OCI-LY3 (cell line): Measurements from ENCODE around the gene FMNL2.

ENCODE experiments used
- EZH2phosphoT487 ChIP-seq: fragments of 200-600 bp; shearing (Covaris generic); IDR thresholded peaks from 2 replicates; pipeline ENCODE4 v1.6.1; 2018; ENCODE audit warnings: antibody characterized with exemption, mixed run types, low read depth
- TF ChIP-seq, protein P1 (sequence below): fragments of 200-600, 300-600 bp; sonication (generic); IDR thresholded peaks from 2 replicates; pipeline ENCODE4 v1.5.1; 2014; ENCODE audit warnings: antibody characterized with exemption, low read length, low read depth

DNA sequence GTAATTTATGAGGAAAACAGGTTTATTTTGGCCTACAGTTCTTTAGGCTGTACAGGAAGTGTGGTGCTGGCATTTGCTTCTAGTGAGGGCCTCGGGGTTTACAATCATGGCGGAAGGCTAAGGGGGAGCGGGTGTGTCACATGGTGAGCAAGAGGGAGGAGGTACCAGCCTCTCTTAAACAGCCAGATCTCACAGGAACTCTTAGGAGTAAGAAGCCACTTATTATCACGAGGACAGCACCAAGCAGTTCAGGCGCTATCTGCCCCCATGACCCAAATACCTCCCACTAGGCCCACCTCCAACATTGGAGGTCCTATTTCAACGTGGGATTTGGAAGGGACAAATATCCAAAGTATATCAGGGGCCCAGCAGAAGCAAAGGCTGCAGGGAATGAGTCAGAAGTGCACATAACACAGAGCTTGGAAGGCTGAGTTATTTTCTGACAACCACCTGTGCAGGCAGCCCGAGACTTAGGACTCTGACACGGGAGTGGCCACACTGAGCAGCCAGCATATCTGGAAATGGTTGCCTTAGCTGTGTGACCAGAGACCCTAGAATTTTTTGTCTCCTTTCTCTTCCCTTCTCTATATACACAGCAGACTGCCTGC is 211.4 kb downstream of the FMNL2 start:
- TF ChIP-seq, protein P1, sequence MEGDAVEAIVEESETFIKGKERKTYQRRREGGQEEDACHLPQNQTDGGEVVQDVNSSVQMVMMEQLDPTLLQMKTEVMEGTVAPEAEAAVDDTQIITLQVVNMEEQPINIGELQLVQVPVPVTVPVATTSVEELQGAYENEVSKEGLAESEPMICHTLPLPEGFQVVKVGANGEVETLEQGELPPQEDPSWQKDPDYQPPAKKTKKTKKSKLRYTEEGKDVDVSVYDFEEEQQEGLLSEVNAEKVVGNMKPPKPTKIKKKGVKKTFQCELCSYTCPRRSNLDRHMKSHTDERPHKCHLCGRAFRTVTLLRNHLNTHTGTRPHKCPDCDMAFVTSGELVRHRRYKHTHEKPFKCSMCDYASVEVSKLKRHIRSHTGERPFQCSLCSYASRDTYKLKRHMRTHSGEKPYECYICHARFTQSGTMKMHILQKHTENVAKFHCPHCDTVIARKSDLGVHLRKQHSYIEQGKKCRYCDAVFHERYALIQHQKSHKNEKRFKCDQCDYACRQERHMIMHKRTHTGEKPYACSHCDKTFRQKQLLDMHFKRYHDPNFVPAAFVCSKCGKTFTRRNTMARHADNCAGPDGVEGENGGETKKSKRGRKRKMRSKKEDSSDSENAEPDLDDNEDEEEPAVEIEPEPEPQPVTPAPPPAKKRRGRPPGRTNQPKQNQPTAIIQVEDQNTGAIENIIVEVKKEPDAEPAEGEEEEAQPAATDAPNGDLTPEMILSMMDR = no peak
- TF ChIP-seq EZH2phosphoT487 = no peak
